Measurements from ENCODE around the gene DDX27. TPM values are rescaled to one million over a fixed set of nuclear protein-coding genes. Genes with fewer than 3 reads are reported as not detected.

DDX27 gene
- total RNA-seq, 1 experiment from 2014 or later = 54.8 TPM

DNA sequence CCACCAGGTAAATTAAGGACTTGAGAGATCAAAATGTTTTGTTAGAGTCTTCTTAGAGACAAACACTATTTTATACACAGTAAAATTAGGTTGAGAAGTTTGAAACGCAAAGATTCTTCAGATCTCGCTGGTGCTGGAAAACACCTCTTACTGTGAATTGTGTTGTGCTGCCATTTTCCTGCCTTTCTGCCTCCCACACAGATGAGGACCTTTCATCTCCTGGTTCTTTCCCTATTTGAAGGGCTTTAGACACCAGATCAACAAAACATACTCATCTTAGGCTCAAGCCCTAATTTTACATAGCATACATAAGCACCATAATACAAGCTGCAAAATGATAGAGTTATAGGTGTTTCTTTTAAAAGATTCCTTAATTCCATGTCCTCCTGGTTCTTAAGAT, 49.7 kb upstream of the DDX27 start:
- Mint-ChIP-seq H3K27ac (peak overlapping the region; percentile 88), H3K36me3 (peaks cover 23% of the 10 kb centered on the region), H3K27me3 (ENCODE audit: low read depth) (no peaks in the 10 kb centered on the region), H3K4me3 (no peak overlapping the region), H3K4me1 (peaks cover 18% of the 10 kb centered on the region), H3K9me3 (no peaks in the 10 kb centered on the region)
- TF ChIP-seq, protein P1, sequence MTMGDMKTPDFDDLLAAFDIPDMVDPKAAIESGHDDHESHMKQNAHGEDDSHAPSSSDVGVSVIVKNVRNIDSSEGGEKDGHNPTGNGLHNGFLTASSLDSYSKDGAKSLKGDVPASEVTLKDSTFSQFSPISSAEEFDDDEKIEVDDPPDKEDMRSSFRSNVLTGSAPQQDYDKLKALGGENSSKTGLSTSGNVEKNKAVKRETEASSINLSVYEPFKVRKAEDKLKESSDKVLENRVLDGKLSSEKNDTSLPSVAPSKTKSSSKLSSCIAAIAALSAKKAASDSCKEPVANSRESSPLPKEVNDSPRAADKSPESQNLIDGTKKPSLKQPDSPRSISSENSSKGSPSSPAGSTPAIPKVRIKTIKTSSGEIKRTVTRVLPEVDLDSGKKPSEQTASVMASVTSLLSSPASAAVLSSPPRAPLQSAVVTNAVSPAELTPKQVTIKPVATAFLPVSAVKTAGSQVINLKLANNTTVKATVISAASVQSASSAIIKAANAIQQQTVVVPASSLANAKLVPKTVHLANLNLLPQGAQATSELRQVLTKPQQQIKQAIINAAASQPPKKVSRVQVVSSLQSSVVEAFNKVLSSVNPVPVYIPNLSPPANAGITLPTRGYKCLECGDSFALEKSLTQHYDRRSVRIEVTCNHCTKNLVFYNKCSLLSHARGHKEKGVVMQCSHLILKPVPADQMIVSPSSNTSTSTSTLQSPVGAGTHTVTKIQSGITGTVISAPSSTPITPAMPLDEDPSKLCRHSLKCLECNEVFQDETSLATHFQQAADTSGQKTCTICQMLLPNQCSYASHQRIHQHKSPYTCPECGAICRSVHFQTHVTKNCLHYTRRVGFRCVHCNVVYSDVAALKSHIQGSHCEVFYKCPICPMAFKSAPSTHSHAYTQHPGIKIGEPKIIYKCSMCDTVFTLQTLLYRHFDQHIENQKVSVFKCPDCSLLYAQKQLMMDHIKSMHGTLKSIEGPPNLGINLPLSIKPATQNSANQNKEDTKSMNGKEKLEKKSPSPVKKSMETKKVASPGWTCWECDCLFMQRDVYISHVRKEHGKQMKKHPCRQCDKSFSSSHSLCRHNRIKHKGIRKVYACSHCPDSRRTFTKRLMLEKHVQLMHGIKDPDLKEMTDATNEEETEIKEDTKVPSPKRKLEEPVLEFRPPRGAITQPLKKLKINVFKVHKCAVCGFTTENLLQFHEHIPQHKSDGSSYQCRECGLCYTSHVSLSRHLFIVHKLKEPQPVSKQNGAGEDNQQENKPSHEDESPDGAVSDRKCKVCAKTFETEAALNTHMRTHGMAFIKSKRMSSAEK (CRISPR knock-in tag; IDR thresholded peaks at IDR 0.05; ENCODE audit: borderline replicate concordance) = no peak
- TF ChIP-seq NR3C1 (CRISPR knock-in tag; conservative IDR thresholded peaks at IDR 0.05; ENCODE audit: low read depth) (no peak), RORB (CRISPR knock-in tag; IDR thresholded peaks at IDR 0.05) (no peak), CREB1 (CRISPR knock-in tag; IDR thresholded peaks at IDR 0.05) (no peak), NFE2L1 (CRISPR knock-in tag; IDR thresholded peaks at IDR 0.05) (no peak), SMAD3 (CRISPR knock-in tag; IDR thresholded peaks at IDR 0.05; ENCODE audit: borderline replicate concordance) (no peak), ETV6 (CRISPR knock-in tag; IDR thresholded peaks at IDR 0.05) (no peak), KAT7 (CRISPR knock-in tag; IDR thresholded peaks at IDR 0.05; ENCODE audit: borderline replicate concordance) (no peak), ZNF396 (CRISPR knock-in tag; IDR thresholded peaks at IDR 0.05; ENCODE audit: borderline replicate concordance) (no peak), SP1 (CRISPR knock-in tag; conservative IDR thresholded peaks at IDR 0.05) (no peak), TCF7 (CRISPR knock-in tag; IDR thresholded peaks at IDR 0.05; ENCODE audit: low read depth) (no peak), ZNF263 (CRISPR knock-in tag; IDR thresholded peaks at IDR 0.05; ENCODE audit: low read depth) (no peak), TEAD1 (CRISPR knock-in tag; IDR thresholded peaks at IDR 0.05) (no peak), MAX (CRISPR knock-in tag; IDR thresholded peaks at IDR 0.05) (no peak), MXD4 (CRISPR knock-in tag; IDR thresholded peaks at IDR 0.05; ENCODE audit: borderline replicate concordance) (no peak), CREM (CRISPR knock-in tag; IDR thresholded peaks at IDR 0.05) (no peak)
- TF ChIP-seq, protein P2, sequence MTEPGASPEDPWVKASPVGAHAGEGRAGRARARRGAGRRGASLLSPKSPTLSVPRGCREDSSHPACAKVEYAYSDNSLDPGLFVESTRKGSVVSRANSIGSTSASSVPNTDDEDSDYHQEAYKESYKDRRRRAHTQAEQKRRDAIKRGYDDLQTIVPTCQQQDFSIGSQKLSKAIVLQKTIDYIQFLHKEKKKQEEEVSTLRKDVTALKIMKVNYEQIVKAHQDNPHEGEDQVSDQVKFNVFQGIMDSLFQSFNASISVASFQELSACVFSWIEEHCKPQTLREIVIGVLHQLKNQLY (CRISPR knock-in tag; IDR thresholded peaks at IDR 0.05) = no peak
- ChIA-PET CTCF (no interaction called here), POLR2A (no interaction called here)
- no peak for DNase-seq (ENCODE audit: low spot score)
- ATAC-seq = no peak

GRCh38 chr20:49170714-49171113, 48.5 kb upstream of the DDX27 start:
- ATAC-seq = no peak
- Mint-ChIP-seq H3K27ac (no peak overlapping the region), H3K4me3 (no peak overlapping the region), H3K27me3 (ENCODE audit: low read depth) (no peaks in the 10 kb centered on the region), H3K4me1 (peaks cover 18% of the 10 kb centered on the region), H3K36me3 (peaks cover 20% of the 10 kb centered on the region), H3K9me3 (no peaks in the 10 kb centered on the region)
- TF ChIP-seq ZNF671 (CRISPR knock-in tag; IDR thresholded peaks at IDR 0.05) = no peak
- TF ChIP-seq, protein P3, sequence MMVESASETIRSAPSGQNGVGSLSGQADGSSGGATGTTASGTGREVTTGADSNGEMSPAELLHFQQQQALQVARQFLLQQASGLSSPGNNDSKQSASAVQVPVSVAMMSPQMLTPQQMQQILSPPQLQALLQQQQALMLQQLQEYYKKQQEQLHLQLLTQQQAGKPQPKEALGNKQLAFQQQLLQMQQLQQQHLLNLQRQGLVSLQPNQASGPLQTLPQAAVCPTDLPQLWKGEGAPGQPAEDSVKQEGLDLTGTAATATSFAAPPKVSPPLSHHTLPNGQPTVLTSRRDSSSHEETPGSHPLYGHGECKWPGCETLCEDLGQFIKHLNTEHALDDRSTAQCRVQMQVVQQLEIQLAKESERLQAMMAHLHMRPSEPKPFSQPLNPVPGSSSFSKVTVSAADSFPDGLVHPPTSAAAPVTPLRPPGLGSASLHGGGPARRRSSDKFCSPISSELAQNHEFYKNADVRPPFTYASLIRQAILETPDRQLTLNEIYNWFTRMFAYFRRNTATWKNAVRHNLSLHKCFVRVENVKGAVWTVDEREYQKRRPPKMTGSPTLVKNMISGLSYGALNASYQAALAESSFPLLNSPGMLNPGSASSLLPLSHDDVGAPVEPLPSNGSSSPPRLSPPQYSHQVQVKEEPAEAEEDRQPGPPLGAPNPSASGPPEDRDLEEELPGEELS (CRISPR knock-in tag; IDR thresholded peaks at IDR 0.05) = no peak
- ChIA-PET CTCF (no interaction called here), POLR2A (no interaction called here)
- no peak for DNase-seq (ENCODE audit: low spot score)
